Head of caudate nucleus (tissue), 42 donors: ENCODE data around the gene DDX50.
"Not testable (repeated sequence)": the region's sequence is repeated elsewhere in the genome, so short reads cannot be mapped to it uniquely, and the experiment has no call there.

Source experiments
- DNase-seq, 42 donors: peaks; one replicate each; pipeline versions ENCODE4 v3.0.0 to v3.0.0-alpha.2; 2020 to 2021; ENCODE audit warnings: mixed read lengths in 7 of 42
- intact Hi-C: fragments of 100-400 bp; cut with DNase I; formaldehyde crosslinking; loops from one replicate; pipeline ENCODE4 v1.15.0; 2022

The DDX50 gene, protein sequence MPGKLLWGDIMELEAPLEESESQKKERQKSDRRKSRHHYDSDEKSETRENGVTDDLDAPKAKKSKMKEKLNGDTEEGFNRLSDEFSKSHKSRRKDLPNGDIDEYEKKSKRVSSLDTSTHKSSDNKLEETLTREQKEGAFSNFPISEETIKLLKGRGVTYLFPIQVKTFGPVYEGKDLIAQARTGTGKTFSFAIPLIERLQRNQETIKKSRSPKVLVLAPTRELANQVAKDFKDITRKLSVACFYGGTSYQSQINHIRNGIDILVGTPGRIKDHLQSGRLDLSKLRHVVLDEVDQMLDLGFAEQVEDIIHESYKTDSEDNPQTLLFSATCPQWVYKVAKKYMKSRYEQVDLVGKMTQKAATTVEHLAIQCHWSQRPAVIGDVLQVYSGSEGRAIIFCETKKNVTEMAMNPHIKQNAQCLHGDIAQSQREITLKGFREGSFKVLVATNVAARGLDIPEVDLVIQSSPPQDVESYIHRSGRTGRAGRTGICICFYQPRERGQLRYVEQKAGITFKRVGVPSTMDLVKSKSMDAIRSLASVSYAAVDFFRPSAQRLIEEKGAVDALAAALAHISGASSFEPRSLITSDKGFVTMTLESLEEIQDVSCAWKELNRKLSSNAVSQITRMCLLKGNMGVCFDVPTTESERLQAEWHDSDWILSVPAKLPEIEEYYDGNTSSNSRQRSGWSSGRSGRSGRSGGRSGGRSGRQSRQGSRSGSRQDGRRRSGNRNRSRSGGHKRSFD

DNA sequence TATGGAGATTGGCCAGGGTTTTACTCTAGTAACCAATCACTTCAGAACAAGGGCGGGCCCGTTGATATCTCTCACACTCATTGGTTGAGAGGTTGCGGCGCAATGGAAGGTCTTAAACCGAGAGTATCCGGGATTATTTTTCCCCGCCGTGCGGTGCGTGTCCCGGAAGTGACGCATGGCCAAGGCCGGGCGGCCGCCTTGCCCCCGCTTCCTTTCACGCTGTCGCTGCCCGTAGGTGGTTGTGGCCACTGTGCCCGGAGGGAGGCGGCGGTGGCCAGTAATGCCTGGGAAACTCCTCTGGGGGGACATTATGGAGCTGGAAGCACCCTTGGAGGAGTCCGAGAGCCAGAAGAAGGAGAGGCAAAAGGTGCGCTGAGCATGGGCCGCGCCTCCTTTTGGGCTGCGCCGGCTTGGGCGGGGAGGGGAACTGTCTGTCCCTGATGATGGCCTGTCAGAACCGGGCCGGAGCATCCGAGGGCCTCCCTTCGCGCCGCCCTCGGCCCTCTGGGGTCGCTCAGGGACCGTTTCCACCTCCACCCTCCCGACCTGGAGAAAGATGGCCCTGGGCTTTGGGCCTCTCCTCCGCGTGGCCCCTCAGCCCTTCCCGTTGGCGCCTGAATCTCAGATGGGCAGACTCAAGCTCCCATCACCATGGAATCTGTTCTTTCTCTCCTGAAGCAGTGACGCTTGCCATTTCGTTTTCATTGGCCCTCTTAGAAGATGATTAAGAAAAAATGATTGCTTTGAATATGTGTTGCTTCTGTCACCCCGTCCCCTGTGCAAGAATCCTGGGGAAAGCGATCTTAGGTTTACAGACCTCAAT lies at the start of gene DDX50:
TSS of gene DDX50 (plus strand) at position 211 of the 823 bp plus-strand sequence. CDS start at position 281, 70 bp downstream.
- intact Hi-C loops = loop anchor here (5.0 kb wide), 1 partner anchor 179 kb away; the partner anchor contains the start of gene CCAR1
- peak; percentile 96 to 100 (median 99) for DNase-seq

DNA sequence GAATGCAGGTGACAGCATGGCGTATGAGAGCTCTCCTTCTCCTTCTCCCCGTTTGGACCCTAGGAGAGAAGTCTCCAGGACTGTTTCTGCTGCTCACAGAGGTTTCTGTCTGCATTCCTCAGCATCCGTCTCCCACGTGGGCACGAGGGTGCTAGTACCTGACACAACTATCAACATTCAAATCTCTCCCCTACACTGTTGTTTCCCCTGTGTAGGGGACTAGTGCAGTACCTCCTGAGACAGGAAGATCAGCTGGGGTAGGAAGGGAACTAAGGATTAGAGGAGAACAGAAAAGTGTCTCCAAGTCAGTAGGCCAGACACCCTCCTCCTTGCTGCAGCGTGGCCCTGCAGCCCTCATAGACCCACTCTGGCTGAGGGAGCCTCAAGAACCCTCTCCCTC lies 44.8 kb upstream of the DDX50 start:
- intact Hi-C loops = no loop called here
- DNase-seq = no peak

DNA sequence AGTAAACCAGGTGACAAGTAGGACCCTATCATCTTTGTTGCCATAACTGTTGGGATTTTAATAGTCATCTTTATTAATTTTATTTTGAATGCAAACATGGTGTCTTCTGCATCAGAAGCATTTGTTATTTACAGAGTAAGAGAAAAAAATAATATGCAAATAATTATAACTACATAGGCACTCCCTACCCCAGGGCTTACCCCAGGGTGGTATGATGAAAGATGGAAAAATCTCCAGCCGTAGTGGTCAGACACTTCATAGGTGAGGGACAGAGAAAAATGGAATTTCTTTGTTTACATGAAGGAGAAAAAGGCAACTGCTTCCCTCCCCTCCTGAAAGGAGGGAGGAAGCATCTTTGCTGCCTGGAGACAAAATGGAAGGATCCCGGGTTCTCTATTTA lies 44.1 kb upstream of the DDX50 start:
- intact Hi-C loops = no loop called here
- no peak for DNase-seq

DNA sequence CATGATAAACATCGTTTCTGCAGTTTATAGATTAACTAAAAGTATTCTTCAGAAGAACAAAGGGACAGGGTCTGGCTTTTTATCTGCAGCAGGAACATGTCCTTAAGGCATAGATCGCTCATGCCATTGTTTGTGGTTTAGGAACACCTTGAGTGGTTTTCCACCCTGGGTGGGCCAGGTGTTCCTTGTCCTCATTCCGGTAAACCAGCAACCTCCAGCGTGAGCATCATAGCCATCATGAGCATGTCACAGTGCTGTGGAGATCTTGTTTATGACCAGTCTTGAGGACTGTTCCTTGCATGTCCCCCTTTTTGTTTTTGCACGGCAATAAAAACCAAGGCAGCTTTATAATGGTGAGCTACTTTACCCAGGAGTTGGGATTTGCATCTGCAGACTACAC lies 39.9 kb upstream of the DDX50 start:
- intact Hi-C loops = no loop called here
- DNase-seq = no peak

GRCh38 chr10:68864611-68865010 lies 36.5 kb upstream of the DDX50 start:
- DNase-seq = no peak
- intact Hi-C loops = no loop called here

- DNase-seq, intact Hi-C loops: not testable (repeated sequence)
Observed at GRCh38 chr10:68868173-68868572, 32.9 kb upstream of the DDX50 start.

DNA sequence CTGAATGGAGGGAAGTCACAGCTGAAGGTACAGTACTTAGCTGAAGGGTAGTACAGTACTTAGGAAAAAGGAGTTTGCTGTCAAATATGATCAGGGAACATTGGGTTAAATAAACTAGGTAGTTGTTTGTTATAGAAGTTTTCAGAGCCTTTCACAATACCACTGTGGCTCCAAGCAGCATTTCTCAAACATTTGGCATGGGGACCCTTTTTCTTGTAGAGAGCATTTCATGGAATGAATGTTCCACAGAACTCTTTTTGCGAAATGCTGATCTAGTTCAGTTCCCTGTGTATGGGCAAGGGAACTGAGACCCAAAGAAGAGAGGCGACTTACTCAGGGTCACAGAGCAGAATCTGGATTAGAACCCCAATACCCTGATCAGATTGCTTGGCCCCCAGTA lies 31.5 kb upstream of the DDX50 start:
- peak in 1 of 42 donors; percentile 38 for DNase-seq
- intact Hi-C loops = no loop called here

DNA sequence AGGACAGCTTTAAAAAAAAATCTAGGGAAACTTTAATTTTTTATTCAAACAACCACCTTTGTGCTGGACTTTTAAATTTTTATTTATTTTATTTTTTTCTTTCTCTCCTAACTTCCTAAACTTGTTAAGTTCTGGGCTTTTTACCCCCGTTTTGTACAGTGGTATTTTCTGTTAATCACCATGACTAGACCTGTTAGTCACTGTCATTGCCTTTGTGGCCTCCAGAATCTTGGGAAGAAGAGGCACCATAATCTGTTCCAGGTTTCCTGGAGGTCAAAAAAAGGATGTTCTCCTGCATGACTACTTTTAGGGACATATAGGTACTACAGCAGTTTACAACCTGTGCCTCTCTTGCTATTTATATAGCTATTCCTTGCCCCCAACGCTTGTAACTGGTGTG lies 31.1 kb upstream of the DDX50 start:
- DNase-seq = no peak
- intact Hi-C loops = no loop called here

DNA sequence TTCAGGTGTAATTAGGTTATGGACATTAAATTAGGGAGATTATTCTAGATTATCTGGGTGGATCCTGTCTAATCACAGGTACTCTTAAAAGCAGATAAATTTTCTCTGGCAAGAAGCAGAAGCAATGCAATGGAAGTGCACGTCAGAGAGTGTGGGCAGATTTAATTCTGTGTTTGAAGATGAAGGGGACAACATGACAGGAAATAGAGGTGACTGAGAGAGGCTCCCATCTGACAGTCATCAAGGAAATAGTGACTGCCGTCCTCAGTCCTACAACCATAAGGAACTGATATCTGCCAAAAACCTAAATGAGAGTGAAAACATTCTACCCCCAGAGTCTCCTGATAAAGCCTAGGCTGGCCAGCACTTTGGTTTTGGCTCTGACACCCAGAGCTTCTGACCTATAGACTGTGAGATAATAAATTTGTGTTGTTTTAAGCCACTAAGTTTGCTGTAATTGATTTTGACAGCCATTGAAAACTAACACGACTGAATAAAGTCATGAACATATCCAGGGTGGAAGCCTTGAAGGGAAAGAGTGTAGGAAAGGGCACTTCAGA lies 30.5 kb upstream of the DDX50 start:
- DNase-seq = no peak
- intact Hi-C loops = no loop called here

- DNase-seq = peak in 1 of 42 donors; percentile 45
- intact Hi-C loops = no loop called here
Observed at GRCh38 chr10:68871105-68871711, 29.9 kb upstream of the DDX50 start.

GRCh38 chr10:68871731-68872342 lies 29.3 kb upstream of the DDX50 start:
- DNase-seq = no peak
- intact Hi-C loops = no loop called here

DNA sequence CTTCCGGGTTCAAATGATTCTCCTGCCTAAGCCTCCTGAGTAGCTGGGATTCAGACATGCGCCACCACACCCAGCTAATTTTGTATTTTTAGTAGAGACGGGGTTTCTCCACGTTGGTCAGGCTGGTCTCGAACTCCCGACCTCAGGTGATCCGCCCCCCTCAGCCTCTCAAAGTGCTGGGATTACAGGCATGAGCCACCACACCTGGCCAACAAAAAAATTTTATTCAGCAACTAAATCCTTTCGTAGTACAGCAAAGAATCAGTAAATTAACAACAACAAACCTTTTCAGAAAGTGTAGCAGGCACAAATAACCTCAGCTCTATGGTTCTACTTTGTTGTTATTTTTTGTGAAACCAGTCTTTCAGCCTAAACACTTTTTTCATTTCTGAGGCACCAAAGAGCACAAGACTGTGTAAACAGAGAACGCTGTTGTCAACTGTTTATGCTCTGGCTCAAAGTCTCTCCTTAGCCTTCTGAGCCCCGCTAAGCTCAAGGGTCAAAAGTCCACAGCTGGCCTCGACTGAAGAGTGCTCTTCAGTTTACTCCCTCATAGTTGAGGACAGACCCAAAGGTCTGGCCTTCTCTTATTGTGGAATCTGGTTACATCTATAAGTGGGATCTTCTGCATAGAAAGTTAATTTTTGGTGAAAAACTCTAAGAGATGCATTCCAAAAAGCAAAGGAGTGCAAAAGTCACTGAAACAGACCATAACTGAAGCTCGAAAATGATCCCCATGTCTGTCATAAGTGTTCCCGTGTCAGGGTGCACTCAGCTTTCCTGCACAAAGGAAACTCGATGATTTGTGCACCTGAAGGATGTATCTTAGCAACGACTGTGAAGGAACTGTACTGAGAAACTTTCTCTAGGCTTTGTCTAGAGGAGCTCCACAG lies 24.6 kb upstream of the DDX50 start:
- peak in 10 of 42 donors; percentile 13 to 54 (median 22) for DNase-seq
- intact Hi-C loops = no loop called here

- intact Hi-C loops = no loop called here
- no peak for DNase-seq
Observed at GRCh38 chr10:68877482-68878110, 23.5 kb upstream of the DDX50 start.

DNA sequence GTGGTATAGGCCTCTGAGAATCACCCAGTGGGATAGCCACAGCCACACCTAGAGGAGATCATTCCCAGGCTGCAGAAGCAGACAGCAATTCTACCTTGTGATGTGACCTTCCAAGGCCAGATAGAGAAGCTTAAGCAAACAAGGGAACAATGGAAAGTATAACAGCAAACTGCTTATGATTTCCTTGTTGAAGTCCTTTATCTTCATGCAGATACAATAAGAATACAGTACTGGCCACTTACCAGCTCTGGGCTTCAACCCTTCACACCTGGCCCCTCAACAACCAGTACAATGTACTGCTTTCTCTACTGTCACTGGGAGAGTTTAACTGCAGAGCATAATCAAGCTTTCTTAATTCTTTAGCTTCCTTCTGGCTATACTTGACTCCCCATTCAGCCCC lies 22.6 kb upstream of the DDX50 start:
- no peak for DNase-seq
- intact Hi-C loops = no loop called here

DNA sequence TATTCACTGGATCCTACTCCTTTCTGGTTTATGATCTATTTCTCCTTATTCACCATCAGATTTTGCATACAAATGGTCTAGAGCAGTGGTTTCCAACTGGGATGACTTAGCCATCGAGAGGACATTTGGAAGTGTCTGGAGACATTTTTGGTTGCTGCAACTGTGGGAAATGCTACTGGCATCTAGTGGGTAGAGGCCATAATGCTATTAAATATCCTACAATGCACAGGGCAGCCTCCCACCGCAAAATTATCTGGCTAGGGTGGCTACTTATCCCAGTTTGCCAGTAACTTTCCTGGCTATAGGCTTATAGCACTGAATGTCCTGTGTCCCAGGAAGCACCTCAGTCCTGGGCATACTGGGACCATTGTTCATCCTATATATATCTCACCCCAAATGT lies 21.5 kb upstream of the DDX50 start:
- intact Hi-C loops = no loop called here
- no peak for DNase-seq

- no peak for DNase-seq
- intact Hi-C loops = no loop called here
Observed at GRCh38 chr10:68880181-68880580, 20.9 kb upstream of the DDX50 start.

- DNase-seq = no peak
- intact Hi-C loops = no loop called here
Observed at GRCh38 chr10:68895041-68895440, 6.1 kb upstream of the DDX50 start.
